SKM-1 treated with dmso at 0.1 percent for 144 hours (cell line): ENCODE data around the gene AQR.
"Not testable (repeated sequence)": the region's sequence is repeated elsewhere in the genome, so short reads cannot be mapped to it uniquely, and the experiment has no call there.

Source experiments
- DNase-seq: peaks from one replicate; lab custom pipeline; 2025; ENCODE audit not compliant: unreplicated experiment; lab: John Stamatoyannopoulos, UW

Gene AQR

DNA sequence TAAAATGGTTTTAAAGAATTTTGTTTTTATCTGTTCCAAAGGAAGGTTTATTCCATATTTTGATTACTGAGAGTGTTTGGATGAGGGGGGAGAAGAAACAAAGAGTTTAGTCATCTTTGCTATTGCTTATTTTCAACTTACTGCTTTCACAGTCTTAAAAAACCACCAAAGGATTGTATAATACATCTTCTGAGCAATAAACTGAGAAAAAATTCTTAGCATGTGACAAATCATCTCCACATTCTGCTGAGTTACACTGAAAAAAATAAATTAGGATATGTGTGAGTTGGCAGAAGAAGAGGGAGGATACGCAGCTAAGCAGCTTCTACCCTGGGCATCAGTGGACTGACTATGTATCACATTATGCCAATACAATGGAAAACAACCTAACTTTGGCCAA, 151.0 kb downstream of the AQR start:
- no peak for DNase-seq

GRCh38 chr15:34815836-34816235, 153.7 kb downstream of the AQR start:
- no peak for DNase-seq

GRCh38 chr15:34813446-34814190, 155.9 kb downstream of the AQR start:
- DNase-seq, result no peak

- DNase-seq, result not testable (repeated sequence)
Measured at GRCh38 chr15:34812868-34813365, 156.6 kb downstream of the AQR start.

DNA sequence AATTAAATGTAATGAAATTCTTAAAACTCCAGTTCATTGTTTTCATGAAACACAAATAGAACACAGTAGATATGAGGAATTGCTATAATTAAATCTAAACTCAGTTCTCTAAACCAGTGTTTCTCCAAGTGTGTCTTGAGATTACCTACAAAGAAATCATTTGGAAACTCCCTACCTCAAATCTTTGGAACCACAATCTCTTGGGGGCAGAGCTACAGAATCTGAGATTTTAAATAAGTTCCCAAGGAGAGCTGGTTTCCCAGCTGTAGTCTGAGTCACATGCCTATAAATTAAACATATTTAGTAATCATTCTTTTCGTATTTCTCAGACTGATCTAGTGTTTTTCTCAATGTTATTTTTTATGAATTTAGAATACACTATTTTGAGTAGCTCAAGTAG, 157.2 kb downstream of the AQR start:
- no peak for DNase-seq

DNA sequence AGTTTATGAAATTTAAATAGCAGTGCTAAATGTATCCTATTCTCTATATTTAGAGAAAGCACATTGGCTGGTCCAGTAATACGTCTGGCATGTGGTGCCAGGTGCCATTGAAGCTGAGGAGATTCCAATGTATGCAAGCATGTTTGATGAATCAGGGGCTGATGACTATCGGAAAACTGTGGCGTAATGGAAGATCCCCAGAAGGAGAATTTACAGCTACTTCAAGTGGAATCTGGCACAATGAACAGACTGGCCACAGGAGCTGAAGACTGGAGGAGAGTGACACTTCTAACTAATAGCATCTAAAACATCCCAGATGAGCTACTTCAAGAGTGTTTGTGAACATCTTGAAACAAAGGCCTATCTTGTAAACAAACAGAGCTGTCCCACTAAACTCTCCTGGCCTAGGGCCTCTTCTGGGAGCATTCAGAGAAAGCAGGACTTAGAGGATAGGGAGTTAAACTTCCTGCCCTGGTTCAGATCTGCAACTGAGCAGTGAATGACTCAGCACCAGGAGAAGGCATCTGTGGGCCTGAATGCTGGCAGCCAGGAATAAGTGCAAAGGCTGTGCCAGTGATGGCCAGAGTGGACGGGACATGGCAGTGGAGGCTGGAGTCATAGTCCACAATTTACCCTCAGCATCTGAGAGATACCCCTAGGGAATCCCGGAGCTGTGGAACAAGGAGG, 159.0 kb downstream of the AQR start:
- no peak for DNase-seq

GRCh38 chr15:34809186-34809585, 160.4 kb downstream of the AQR start:
- no peak for DNase-seq

DNA sequence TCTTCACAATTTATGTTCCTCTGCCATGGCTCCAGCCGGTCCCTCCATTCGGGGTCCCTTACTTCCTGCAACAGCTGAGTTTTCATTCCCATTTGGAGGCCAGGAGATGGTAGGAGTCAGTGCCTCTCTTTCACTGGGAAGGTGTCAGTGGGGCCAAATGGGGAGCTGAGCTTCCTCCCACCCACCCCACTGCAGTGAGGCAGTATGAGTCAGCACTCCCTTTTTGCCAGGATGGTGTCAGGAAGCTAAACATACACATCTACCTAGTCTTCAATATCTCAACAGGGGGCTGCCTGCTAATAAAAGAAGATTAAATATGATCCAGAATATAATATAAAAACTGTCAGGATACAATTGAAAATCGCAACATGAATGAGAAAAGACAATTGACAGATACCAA, 161.5 kb downstream of the AQR start:
- DNase-seq, result no peak

DNA sequence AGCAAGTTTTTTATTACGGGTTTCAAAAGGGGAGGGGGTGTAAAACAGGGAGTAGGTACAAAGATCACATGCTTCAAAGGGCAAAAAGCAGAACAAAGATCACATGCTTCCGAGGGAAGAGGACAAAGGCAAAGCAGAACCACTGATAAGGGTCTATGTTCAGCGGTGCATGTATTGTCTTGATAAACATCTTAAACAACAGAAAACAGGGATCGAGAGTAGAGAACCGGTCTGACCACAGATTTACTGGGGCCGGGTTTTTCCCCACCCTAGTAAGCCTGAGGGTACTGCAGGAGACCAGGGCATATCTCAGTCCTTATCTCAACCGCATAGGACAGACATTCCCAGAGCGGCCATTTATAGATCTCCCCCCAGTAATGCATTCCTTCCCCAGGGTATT, 162.3 kb downstream of the AQR start:
- DNase-seq, result not testable (repeated sequence)

DNA sequence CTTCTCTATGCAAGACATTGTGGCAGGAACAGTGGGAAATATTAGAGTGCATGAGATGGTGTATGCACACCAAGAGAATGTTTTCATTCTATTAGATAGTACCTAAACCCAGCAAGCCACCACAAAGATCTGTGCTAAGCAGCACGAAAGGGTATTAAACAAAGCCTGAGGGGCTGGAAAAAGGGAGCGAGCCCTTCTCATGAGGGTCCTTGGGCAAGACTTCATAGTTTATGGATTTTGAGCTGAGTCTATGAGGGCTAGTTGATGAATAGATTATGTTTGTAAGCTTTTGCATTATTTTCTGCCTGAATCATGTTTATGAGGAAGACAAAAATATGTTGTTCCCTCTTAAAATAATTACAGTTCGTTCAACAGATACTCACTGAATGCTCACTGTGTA, 164.8 kb downstream of the AQR start:
- DNase-seq, result no peak

DNA sequence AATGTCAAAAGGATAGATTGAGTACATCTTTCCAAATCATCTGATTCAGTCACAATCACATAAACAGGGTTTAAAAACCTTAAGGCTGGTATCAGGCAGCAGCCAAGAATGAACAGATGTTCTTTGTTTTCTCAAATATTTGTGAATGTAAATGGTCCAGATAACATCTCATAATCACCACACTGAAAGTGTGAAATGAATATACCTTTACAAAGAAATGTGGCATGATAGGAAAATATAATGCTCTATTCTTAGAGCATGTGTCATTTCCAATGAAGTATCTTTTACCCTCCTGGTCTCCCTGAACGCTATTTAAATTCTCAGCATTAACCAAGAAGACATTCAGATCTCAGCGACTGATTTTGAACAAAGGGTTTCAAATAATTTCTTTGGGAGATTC, 165.4 kb downstream of the AQR start:
- DNase-seq, result no peak

DNA sequence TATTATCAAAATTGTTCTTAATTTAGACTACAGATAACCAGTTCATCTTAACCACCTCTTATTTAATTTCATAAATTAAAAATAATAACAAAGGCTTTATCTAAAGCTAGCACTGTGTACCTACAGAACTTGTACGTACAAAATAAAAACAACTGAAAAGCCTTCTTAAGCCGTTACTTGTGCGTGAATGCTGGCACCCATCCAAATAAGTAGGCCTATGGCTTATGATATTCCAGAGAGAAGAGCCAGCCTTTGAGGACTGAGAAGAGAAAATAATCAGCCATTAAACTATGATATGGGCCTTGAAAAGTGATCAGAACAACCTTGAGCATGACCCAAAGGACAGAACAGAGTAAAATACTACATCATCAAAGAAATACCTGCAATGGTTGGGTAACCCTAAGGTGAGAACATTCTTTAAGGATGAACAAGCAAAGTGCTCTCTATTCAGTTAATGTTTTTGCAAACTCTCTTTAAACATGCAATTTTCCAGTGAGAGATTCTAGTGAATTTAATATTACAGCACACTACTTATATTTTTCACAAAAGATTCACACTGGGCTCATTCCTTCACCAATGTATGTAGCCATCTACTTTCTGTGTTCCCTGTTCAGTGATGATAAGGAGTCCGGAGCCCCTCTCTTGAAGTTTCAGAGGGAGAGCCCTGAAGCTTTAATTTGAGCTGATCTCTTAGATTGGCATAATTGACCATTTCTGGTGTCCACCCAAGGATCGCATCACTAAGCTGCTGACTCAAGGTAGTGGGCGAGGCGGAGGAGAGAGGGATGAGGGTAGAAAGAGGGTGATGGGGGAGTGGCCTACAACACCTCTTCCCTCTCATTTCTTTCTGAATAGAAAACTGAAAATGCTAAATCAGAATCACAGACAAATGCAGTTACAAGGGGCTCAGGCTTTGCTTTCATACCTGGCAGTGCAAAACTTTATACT, 166.5 kb downstream of the AQR start:
- no peak for DNase-seq

- no peak for DNase-seq
Measured at GRCh38 chr15:34802371-34802770, 167.2 kb downstream of the AQR start.
